ENCODE measurements around the gene ZBTB18. TPM values are rescaled to one million over a fixed set of nuclear protein-coding genes. Genes with fewer than 3 reads are reported as not detected.

The ZBTB18 gene
- total RNA-seq, 2 experiments from 2014 or later: 57.2 to 59.9 TPM

DNA sequence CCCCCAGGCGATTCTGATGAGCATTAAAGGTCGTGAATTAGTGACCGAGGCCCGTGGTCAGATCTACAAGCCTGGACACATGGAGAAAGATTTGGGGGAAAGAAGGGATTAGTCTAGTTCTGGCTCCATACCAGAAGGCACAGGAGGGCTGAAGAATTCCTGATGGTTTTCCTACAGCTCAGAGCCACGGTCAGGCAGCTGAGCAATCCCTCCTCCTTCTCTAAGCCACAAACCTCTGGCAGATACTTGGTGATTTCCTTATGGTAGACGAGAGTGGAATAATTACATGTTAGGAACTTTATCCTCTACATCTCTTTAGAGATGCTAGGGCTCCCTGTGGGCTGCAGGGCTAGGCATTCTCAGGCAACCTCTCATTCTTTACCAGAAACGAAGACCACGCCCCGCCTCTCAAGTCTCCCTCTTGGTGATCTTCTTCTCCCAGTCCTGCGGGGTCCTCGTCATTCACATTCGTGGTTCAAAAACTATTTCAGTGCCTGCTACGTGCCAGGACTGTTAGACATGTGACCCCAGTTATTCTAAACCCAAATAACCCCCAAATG lies 20.5 kb upstream of the ZBTB18 start:
- ATAC-seq (ENCODE audit: poor library complexity) (no peak), DNase-seq (no peak)
- H3K4me3 Mint-ChIP-seq: no peak overlapping the region
- no peaks in the 10 kb centered on the region for H3K9me3 Mint-ChIP-seq
- intact Hi-C loops (cut with DNase I, micrococcal nuclease): no loop called here
- no peaks in the 10 kb centered on the region for H3K36me3 Mint-ChIP-seq (ENCODE audit: low read depth)
- peaks cover 8% of the 10 kb centered on the region for H3K27me3 Mint-ChIP-seq
- Histone ChIP-seq H3K36me3 (ENCODE audit: insufficient read depth, low read length) (no peaks in the 10 kb centered on the region), H3K4me3 (ENCODE audit: low read length) (no peak overlapping the region), H3K4me1 (ENCODE audit: insufficient read depth, low read length) (no peaks in the 10 kb centered on the region), H3K9me3 (ENCODE audit: control insufficient read depth in 1 of 2, insufficient read depth in 1 of 2, low read length in 2 of 2) (no peaks in the 10 kb centered on the region), H3K27me3 (ENCODE audit: control insufficient read depth in 1 of 2, insufficient read depth in 2 of 2, low read length in 2 of 2) (no peaks in the 10 kb centered on the region), H3K27ac (ENCODE audit: low read depth in 1 of 2, low read length in 2 of 2) (no peak overlapping the region)
- ChIA-PET POLR2A (no interaction called here), CTCF (no interaction called here)
- H3K4me1 Mint-ChIP-seq (ENCODE audit: low read depth): no peaks in the 10 kb centered on the region
- TF ChIP-seq, protein P1, sequence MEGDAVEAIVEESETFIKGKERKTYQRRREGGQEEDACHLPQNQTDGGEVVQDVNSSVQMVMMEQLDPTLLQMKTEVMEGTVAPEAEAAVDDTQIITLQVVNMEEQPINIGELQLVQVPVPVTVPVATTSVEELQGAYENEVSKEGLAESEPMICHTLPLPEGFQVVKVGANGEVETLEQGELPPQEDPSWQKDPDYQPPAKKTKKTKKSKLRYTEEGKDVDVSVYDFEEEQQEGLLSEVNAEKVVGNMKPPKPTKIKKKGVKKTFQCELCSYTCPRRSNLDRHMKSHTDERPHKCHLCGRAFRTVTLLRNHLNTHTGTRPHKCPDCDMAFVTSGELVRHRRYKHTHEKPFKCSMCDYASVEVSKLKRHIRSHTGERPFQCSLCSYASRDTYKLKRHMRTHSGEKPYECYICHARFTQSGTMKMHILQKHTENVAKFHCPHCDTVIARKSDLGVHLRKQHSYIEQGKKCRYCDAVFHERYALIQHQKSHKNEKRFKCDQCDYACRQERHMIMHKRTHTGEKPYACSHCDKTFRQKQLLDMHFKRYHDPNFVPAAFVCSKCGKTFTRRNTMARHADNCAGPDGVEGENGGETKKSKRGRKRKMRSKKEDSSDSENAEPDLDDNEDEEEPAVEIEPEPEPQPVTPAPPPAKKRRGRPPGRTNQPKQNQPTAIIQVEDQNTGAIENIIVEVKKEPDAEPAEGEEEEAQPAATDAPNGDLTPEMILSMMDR (IDR thresholded peaks at IDR 0.05): no peak
- H3K27ac Mint-ChIP-seq: no peak overlapping the region

DNA sequence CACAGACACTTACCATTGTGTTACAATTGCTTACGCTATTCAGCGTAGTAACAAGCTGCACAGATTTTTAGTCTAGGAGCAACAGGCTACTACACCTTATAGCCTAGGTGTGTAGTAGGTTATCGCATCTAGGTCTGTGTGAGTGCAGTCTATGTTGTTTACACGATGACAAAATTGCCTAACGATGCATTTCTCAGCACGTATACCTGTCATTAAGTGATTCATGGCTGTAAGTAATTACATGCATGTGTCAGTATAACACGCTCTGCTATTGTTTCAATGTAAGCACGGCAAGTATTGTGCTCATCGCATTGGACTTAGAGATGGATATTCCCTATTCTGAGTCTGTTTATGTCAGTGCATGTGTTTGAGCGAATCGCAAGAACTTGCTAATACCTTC lies 15.7 kb upstream of the ZBTB18 start:
- ChIA-PET POLR2A (interaction anchor here (2.2 kb wide), 1 partner anchor 12 kb away, joined by 14 read pairs; no protein-coding TSS in a partner anchor), CTCF (interaction anchor here (0.9 kb wide), 1 partner anchor 11 kb away, joined by 3 read pairs; no protein-coding TSS in a partner anchor)
- H3K9me3 ChIP-seq (ENCODE audit: control insufficient read depth in 1 of 2, insufficient read depth in 1 of 2, low read length in 2 of 2): no peaks in the 10 kb centered on the region
- ATAC-seq (ENCODE audit: poor library complexity) (no peak), DNase-seq (no peak)
- peaks cover 14% of the 10 kb centered on the region for H3K27me3 Mint-ChIP-seq
- H3K27ac ChIP-seq (ENCODE audit: low read depth in 1 of 2, low read length in 2 of 2): no peak overlapping the region
- H3K27ac Mint-ChIP-seq: no peak overlapping the region
- TF ChIP-seq, protein P1 (IDR thresholded peaks at IDR 0.05): no peak
- intact Hi-C loops (cut with DNase I, micrococcal nuclease): no loop called here
- no peak overlapping the region for H3K4me3 Mint-ChIP-seq
- H3K4me3 ChIP-seq (ENCODE audit: low read length): no peak overlapping the region
- no peaks in the 10 kb centered on the region for H3K36me3 Mint-ChIP-seq (ENCODE audit: low read depth)
- no peaks in the 10 kb centered on the region for H3K27me3 ChIP-seq (ENCODE audit: control insufficient read depth in 1 of 2, insufficient read depth in 2 of 2, low read length in 2 of 2)
- H3K9me3 Mint-ChIP-seq: no peaks in the 10 kb centered on the region
- no peaks in the 10 kb centered on the region for H3K4me1 Mint-ChIP-seq (ENCODE audit: low read depth)
- no peaks in the 10 kb centered on the region for H3K4me1 ChIP-seq (ENCODE audit: insufficient read depth, low read length)
- H3K36me3 ChIP-seq (ENCODE audit: insufficient read depth, low read length): no peaks in the 10 kb centered on the region

DNA sequence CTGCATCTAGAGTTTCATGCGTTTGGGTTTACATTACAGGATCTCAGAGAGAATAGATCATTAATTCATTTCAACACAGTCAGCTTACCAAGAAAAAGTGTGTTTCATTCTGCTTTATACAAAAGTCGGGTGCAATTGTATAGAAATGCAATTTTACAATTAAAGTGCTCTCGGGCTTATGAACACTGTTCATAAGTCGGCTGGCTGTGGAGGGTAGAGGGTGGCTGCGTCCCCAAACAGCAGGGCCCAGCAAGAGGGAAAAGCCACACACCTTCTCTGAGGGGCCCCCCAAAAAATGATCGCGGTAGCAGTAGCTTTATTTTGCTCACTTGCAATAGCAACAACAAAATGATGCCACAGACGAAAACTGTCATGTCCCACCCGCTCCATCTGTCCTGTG lies 13.8 kb upstream of the ZBTB18 start:
- H3K4me3 Mint-ChIP-seq: no peak overlapping the region
- intact Hi-C loops (cut with DNase I, micrococcal nuclease): no loop called here

More for the DNA sequence above, 13.8 kb upstream of the ZBTB18 start:
- ATAC-seq (ENCODE audit: poor library complexity) (no peak), DNase-seq (no peak)
- no peaks in the 10 kb centered on the region for H3K4me1 Mint-ChIP-seq (ENCODE audit: low read depth)
- POLR2A ChIA-PET: no interaction called here
- H3K27me3 Mint-ChIP-seq: peaks cover 14% of the 10 kb centered on the region
- Histone ChIP-seq H3K4me1 (ENCODE audit: insufficient read depth, low read length) (no peaks in the 10 kb centered on the region), H3K4me3 (ENCODE audit: low read length) (no peak overlapping the region), H3K27ac (ENCODE audit: low read depth in 1 of 2, low read length in 2 of 2) (no peak overlapping the region), H3K27me3 (ENCODE audit: control insufficient read depth in 1 of 2, insufficient read depth in 2 of 2, low read length in 2 of 2) (peaks cover 0 to 3% of the 10 kb centered on the region in 2 experiments), H3K9me3 (ENCODE audit: control insufficient read depth in 1 of 2, insufficient read depth in 1 of 2, low read length in 2 of 2) (no peaks in the 10 kb centered on the region), H3K36me3 (ENCODE audit: insufficient read depth, low read length) (no peaks in the 10 kb centered on the region)
- CTCF ChIA-PET: no interaction called here
- no peaks in the 10 kb centered on the region for H3K9me3 Mint-ChIP-seq
- no peak overlapping the region for H3K27ac Mint-ChIP-seq
- H3K36me3 Mint-ChIP-seq (ENCODE audit: low read depth): no peaks in the 10 kb centered on the region
- TF ChIP-seq, protein P1 (IDR thresholded peaks at IDR 0.05): no peak

Data from CD4-positive, alpha-beta T cell (primary cell).